IMR-90 (cell line): Measurements from ENCODE around the gene ADAM23. TPM values are rescaled to one million over a fixed set of nuclear protein-coding genes. Genes with fewer than 3 reads are reported as not detected.

ENCODE experiments used
- ATAC-seq: fragments of 200-7000 bp; cut with Tn5 transposase; 2 replicates; pipeline ENCODE4 v1.9.1; 2020; ENCODE audit warnings: low read depth, mild to moderate bottlenecking, moderate library complexity
- BruUV-seq: library from RNA; stranded (reverse); fragments of 400-500 nt; replicated peaks from 2 replicates; lab custom pipeline; 2021; lab: Mats Ljungman, UMichigan
- CTCF ChIA-PET: fragments of 300-600 bp; formaldehyde crosslinking; extraction: SDS; loops from one replicate; lab custom pipeline; 2021; ENCODE audit warnings: antibody characterized with exemption; lab: Yijun Ruan, JAX
- POLR2A ChIA-PET: fragments of 300-600 bp; sonication (Branson Sonifier 250); formaldehyde crosslinking; loops from one replicate; lab custom pipeline; 2022; ENCODE audit warnings: antibody characterized with exemption; ENCODE audit not compliant: unreplicated experiment; lab: Charles Lee
- DNase-seq: peaks from one replicate; pipeline ENCODE4 v3.0.0; 2013
- H2AFZ ChIP-seq: replicated peaks from 2 replicates; pipeline ENCODE3; 2013; ENCODE audit warnings: low read length, mild to moderate bottlenecking; ENCODE audit not compliant: poor library complexity
- H2AK5ac ChIP-seq: 2 replicates; pipeline ENCODE4 v1.6.1; 2013; ENCODE audit warnings: low read depth, low read length, inconsistent platforms
- H2AK9ac ChIP-seq: replicated peaks from 2 replicates; pipeline ENCODE3; 2013; ENCODE audit warnings: mild to moderate bottlenecking, low read depth, low read length, moderate library complexity; ENCODE audit not compliant: poor library complexity
- H2BK120ac ChIP-seq: 2 replicates; pipeline ENCODE4 v1.6.1; 2013; ENCODE audit warnings: low read depth, low read length, inconsistent platforms
- H2BK15ac ChIP-seq: 3 replicates; pipeline ENCODE4 v1.6.1; 2013; ENCODE audit warnings: low read depth, low read length, inconsistent platforms
- H2BK20ac ChIP-seq: 2 replicates; pipeline ENCODE4 v1.6.1; 2013; ENCODE audit warnings: low read depth, mild to moderate bottlenecking, inconsistent platforms, low read length, moderate library complexity
- H2BK5ac ChIP-seq: 2 replicates; pipeline ENCODE4 v1.6.1; 2013; ENCODE audit warnings: mild to moderate bottlenecking, low read depth, low read length, inconsistent platforms; ENCODE audit not compliant: poor library complexity, severe bottlenecking
- H3K14ac ChIP-seq: replicated peaks from 2 replicates; pipeline ENCODE4 v1.6.1; 2013; ENCODE audit warnings: low read depth, low read length, inconsistent platforms
- H3K18ac ChIP-seq: 2 replicates; pipeline ENCODE4 v1.6.1; 2013; ENCODE audit warnings: low read depth, low read length, control low read depth
- H3K23ac ChIP-seq: 2 replicates; pipeline ENCODE4 v1.6.1; 2013; ENCODE audit warnings: low read depth, low read length, inconsistent platforms
- H3K27ac ChIP-seq: 2 replicates; pipeline ENCODE4 v1.5.1; 2013; ENCODE audit warnings: mild to moderate bottlenecking, control low read depth, low read length; ENCODE audit not compliant: insufficient read depth
- H3K27me3 ChIP-seq: 2 replicates; pipeline ENCODE4 v1.6.1; 2013; ENCODE audit warnings: low read length; ENCODE audit not compliant: control insufficient read depth, insufficient read depth
- H3K36me3 ChIP-seq: 2 replicates; pipeline ENCODE4 v1.6.1; 2013; ENCODE audit warnings: low read length, mixed read lengths; ENCODE audit not compliant: control insufficient read depth, insufficient read depth
- H3K4ac ChIP-seq: 2 replicates; pipeline ENCODE4 v1.6.1; 2013; ENCODE audit warnings: low read depth, low read length, inconsistent platforms
- H3K4me1 ChIP-seq: 2 replicates; pipeline ENCODE4 v1.6.1; 2013; ENCODE audit warnings: low read length, mixed read lengths; ENCODE audit not compliant: control insufficient read depth, insufficient read depth
- H3K4me2 ChIP-seq: 2 replicates; pipeline ENCODE4 v1.6.1; 2013; ENCODE audit warnings: low read depth, mild to moderate bottlenecking, control low read depth, low read length, moderate library complexity
- H3K4me3 ChIP-seq: 2 replicates; pipeline ENCODE4 v1.5.1; 2013; ENCODE audit warnings: low read depth, mild to moderate bottlenecking, control low read depth, low read length, moderate library complexity; ENCODE audit not compliant: insufficient read depth
- H3K56ac ChIP-seq: 2 replicates; pipeline ENCODE4 v1.6.1; 2013; ENCODE audit warnings: low read length, inconsistent platforms; ENCODE audit not compliant: insufficient read depth; ENCODE audit errors: extremely low read depth
- H3K79me1 ChIP-seq, 2 experiments: 2 replicates each; pipeline ENCODE4 v1.6.1; 2013; ENCODE audit warnings: low read length in 2 of 2, inconsistent platforms in 1 of 2, low read depth in 1 of 2
- H3K9ac ChIP-seq: 2 replicates; pipeline ENCODE4 v1.6.1; 2013; ENCODE audit warnings: low read depth, low read length, control low read depth
- H3K9me1 ChIP-seq: 2 replicates; pipeline ENCODE4 v1.6.1; 2013; ENCODE audit warnings: low read length, inconsistent platforms; ENCODE audit not compliant: insufficient read depth
- H3K9me3 ChIP-seq: 2 replicates; pipeline ENCODE4 v1.6.1; 2013; ENCODE audit warnings: low read length; ENCODE audit not compliant: control insufficient read depth, insufficient read depth
- H4K20me1 ChIP-seq: 2 replicates; pipeline ENCODE4 v1.6.1; 2013; ENCODE audit warnings: low read length, inconsistent platforms; ENCODE audit not compliant: insufficient read depth
- H4K5ac ChIP-seq: 2 replicates; pipeline ENCODE4 v1.6.1; 2013; ENCODE audit warnings: mild to moderate bottlenecking, low read depth, low read length, control low read depth
- H4K8ac ChIP-seq, 2 experiments: 2 replicates each; pipeline ENCODE4 v1.6.1; 2013; ENCODE audit warnings: low read depth in 2 of 2, low read length in 2 of 2, control low read depth in 1 of 2, inconsistent platforms in 1 of 2
- H4K91ac ChIP-seq: 2 replicates; pipeline ENCODE4 v1.6.1; 2013; ENCODE audit warnings: low read depth, low read length, inconsistent platforms; ENCODE audit not compliant: insufficient read depth
- BHLHE40 ChIP-seq: fragments of 150-350 bp; IDR thresholded peaks from 2 replicates; pipeline ENCODE4 v1.6.1; 2016; ENCODE audit warnings: mild to moderate bottlenecking, low read depth, low read length
- CTCF ChIP-seq: conservative IDR thresholded peaks from 2 replicates; pipeline ENCODE4 v1.5.1; 2012; ENCODE audit warnings: mild to moderate bottlenecking, low read depth, low read length, improper control_type of control experiment
- MXI1 ChIP-seq: IDR thresholded peaks from 2 replicates; pipeline ENCODE4 v1.6.1; 2012; ENCODE audit warnings: low read depth, mild to moderate bottlenecking, low read length, moderate library complexity, borderline replicate concordance
- RFX5 ChIP-seq: IDR thresholded peaks from 2 replicates; pipeline ENCODE4 v1.8.0; 2012; ENCODE audit warnings: low read depth, mild to moderate bottlenecking, low read length, moderate library complexity
- USF2 ChIP-seq: fragments of 150-350 bp; IDR thresholded peaks from 2 replicates; pipeline ENCODE4 v1.6.1; 2017; ENCODE audit warnings: mild to moderate bottlenecking, antibody characterized with exemption, low read length, low read depth
- WGBS, 2 experiments: methylation state at CpG; one replicate each; pipeline versions ENCODE4 v1.1.5 to v1.1.7; 2013; ENCODE audit warnings: missing lambda C conversion rate in 2 of 2; ENCODE audit not compliant: insufficient read length in 1 of 2; ENCODE audit errors: extremely low coverage in 2 of 2; 5-methylcytosine and 5-hydroxymethylcytosine counted together
- dilution Hi-C: fragments of 300-500 bp; cut with HindIII; formaldehyde crosslinking; loops from one replicate; pipeline ENCODE4 v1.14.3; 2018; ENCODE audit warnings: low sequenced_read_pairs; ENCODE audit not compliant: unreplicated experiment
- in situ Hi-C: fragments of 300-500 bp; cut with MboI; formaldehyde crosslinking; loops from 3 replicates; pipeline ENCODE4 v1.14.3; 2019; ENCODE audit warnings: low sequenced_read_pairs, inconsistent platforms, mixed read lengths
- intact Hi-C: fragments of 100-400 bp; cut with micrococcal nuclease; formaldehyde crosslinking; loops from 2 replicates; pipeline ENCODE4 v1.10.0; 2022
- polyA plus RNA-seq, 3 experiments: library from polyadenylated mRNA; depleted of rRNA; stranded (reverse); fragments of >200 nt; gene quantifications; 2 replicates each; pipeline ENCODE4 v1.2.3, GENCODE V29; 2012; ENCODE audit warnings: low replicate concordance in 1 of 3
- total RNA-seq: library from RNA; depleted of rRNA; stranded (reverse); fragments of >200 nt; gene quantifications from 2 replicates; pipeline ENCODE4 v1.2.3, GENCODE V29; 2012

ADAM23 gene
- total and polyA plus RNA-seq, 2 of the 4 experiments (the other 2 are of a cell fraction): 2.9 to 10.3 TPM

- no peaks in the 10 kb centered on the region for H3K9me3 ChIP-seq
- no peak overlapping the region for H2AK9ac ChIP-seq
- no peak overlapping the region for H4K91ac ChIP-seq
- no peak overlapping the region for H3K23ac ChIP-seq
- ChIA-PET CTCF (interaction anchor here (0.6 to 2.4 kb wide), 6 partner anchors 10 to 166 kb away, joined by 3 to 7 read pairs (median 5); no protein-coding TSS in a partner anchor), POLR2A (no interaction called here)
- H3K4me3 ChIP-seq: no peak overlapping the region
- no peaks in the 10 kb centered on the region for H4K20me1 ChIP-seq
- 0 out of 2 replicates have a peak, but pooled peaks cover 3% of the 10 kb centered on the region for H3K9me1 ChIP-seq
- peak; percentile 20 for DNase-seq
- no peak overlapping the region for H3K14ac ChIP-seq
- no peak overlapping the region for H2BK120ac ChIP-seq
- H3K27ac ChIP-seq: no peak overlapping the region
- no peaks in the 10 kb centered on the region for H3K27me3 ChIP-seq
- no CpG with 5 or more reads among the region's 2 CpGs for WGBS, 2 experiments
- H2AK5ac ChIP-seq: no peak overlapping the region
- in situ Hi-C loops (no loop called here), intact Hi-C loops (loop anchor here (10.0 kb wide), 2 partner anchors 114 to 226 kb away; partner anchors contain the start of gene ADAM23), dilution Hi-C loops (no loop called here)
- no peak overlapping the region for H4K8ac ChIP-seq
- TF ChIP-seq MXI1 (no peak), BHLHE40 (no peak), RFX5 (no peak), USF2 (no peak), CTCF (no peak)
- H2BK20ac ChIP-seq: no peak overlapping the region
- H3K4ac ChIP-seq: no peak overlapping the region
- H2BK15ac ChIP-seq: no peak overlapping the region
- no peak overlapping the region for H3K4me2 ChIP-seq
- no peaks in the 10 kb centered on the region for H3K4me1 ChIP-seq
- H2AFZ ChIP-seq: no peak overlapping the region
- H3K79me1 ChIP-seq: no peaks in the 10 kb centered on the region
- no TSS peak for BruUV-seq
- ATAC-seq: no peak; the same call in 1 of the 2 replicates
- no peak overlapping the region for H3K9ac ChIP-seq
- H3K36me3 ChIP-seq: no peaks in the 10 kb centered on the region
- H4K5ac ChIP-seq: no peak overlapping the region
- H3K18ac ChIP-seq: no peak overlapping the region
- no peak overlapping the region for H2BK5ac ChIP-seq
- no peak overlapping the region for H3K56ac ChIP-seq
These were observed 115.2 kb downstream of the ADAM23 start for GRCh38 chr2:206558492-206558891.
